Activated CD4-positive, alpha-beta T cell treated with anti-CD3 and anti-CD28 coated beads for 36 hours (primary cell): ENCODE measurements around the gene FAM170B. TPM values are rescaled to one million over a fixed set of nuclear protein-coding genes. Genes with fewer than 3 reads are reported as not detected.

Experiments
- ATAC-seq: fragments of 200-7000 bp; cut with Tn5 transposase; one replicate; pipeline ENCODE4 v1.10.0; 2021; ENCODE audit warnings: mild to moderate bottlenecking, moderate library complexity
- CTCF ChIA-PET: fragments of 350-600 bp; sonication (Branson Sonifier 250); formaldehyde crosslinking; loops from one replicate; lab custom pipeline; 2021; ENCODE audit warnings: antibody characterized with exemption; lab: Charles Lee
- POLR2A ChIA-PET: fragments of 350-600 bp; sonication (Branson Sonifier 250); formaldehyde crosslinking; loops from one replicate; lab custom pipeline; 2021; ENCODE audit warnings: antibody characterized with exemption, inconsistent platforms; lab: Charles Lee
- DNase-seq: peaks from one replicate; pipeline ENCODE4 v3.0.0-alpha.2; 2020
- H3K27ac Mint-ChIP-seq: one replicate; pipeline ENCODE4 v1.8.0; 2021; ENCODE audit warnings: mixed read lengths
- H3K27me3 Mint-ChIP-seq: one replicate; pipeline ENCODE4 v1.8.0; 2021; ENCODE audit warnings: mixed read lengths
- H3K36me3 Mint-ChIP-seq: one replicate; pipeline ENCODE4 v1.8.0; 2021; ENCODE audit warnings: low read depth, mixed read lengths
- H3K4me1 Mint-ChIP-seq: one replicate; pipeline ENCODE4 v1.8.0; 2021; ENCODE audit warnings: mixed read lengths
- H3K4me3 Mint-ChIP-seq: one replicate; pipeline ENCODE4 v1.8.0; 2021; ENCODE audit warnings: mild to moderate bottlenecking, moderate library complexity, mixed read lengths
- H3K9me3 Mint-ChIP-seq: one replicate; pipeline ENCODE4 v1.8.0; 2021; ENCODE audit warnings: low read depth, mixed read lengths
- intact Hi-C, 2 experiments: fragments of 100-400 bp; cut with DNase I in 1 of 2; cut with micrococcal nuclease in 1 of 2; formaldehyde crosslinking; loops; one replicate each; pipeline versions ENCODE4 v1.14.2 to v1.15.1; 2022 to 2024; cut with DNase I, micrococcal nuclease
- total RNA-seq, 2 experiments: library from RNA; stranded (reverse); gene quantifications; one replicate each; pipeline ENCODE4 v1.2.3, GENCODE V29; 2021

The FAM170B gene
- total RNA-seq, 2 experiments from 2014 or later = not detected

DNA sequence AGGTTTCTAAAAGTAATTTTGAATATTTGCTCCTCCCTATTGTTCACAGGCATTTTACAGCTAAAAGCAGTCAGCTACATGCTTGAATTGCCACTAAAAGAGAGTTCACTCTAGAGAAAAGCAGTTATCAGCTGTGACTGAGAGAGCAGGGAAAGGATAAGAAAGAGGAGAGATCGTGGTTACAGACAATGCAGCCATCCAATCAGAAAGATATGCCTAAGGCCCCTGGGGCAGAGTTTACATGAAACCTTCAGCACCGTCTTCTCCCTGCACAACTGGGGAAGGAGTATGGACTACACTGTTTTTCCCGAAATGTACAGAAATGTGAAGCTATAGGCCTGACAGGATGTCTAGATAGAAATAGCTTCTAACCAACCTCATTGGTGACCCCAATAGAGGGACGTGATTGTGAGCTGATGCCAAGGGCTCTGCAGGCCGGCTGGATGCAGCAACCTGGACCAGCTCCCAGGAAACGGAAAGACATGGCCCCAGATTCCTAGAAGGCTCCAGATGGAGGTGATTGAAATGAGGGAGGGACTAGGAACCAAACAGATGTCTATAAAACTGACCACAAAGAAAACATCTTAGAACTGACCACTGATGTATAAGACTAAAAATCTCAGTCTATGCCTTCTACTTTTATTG is 15.3 kb downstream of the FAM170B start:
- H3K36me3 Mint-ChIP-seq = no peaks in the 10 kb centered on the region
- no peaks in the 10 kb centered on the region for H3K9me3 Mint-ChIP-seq
- peaks cover 2% of the 10 kb centered on the region for H3K4me1 Mint-ChIP-seq
- H3K27ac Mint-ChIP-seq = no peak overlapping the region
- ChIA-PET POLR2A (no interaction called here), CTCF (interaction anchor here (1.4 kb wide), 1 partner anchor 107 kb away, joined by 3 read pairs; no protein-coding TSS in a partner anchor)
- DNase-seq (no peak), ATAC-seq (no peak)
- intact Hi-C loops = loop anchor here in 1 of 2 experiments (5.0 to 10.0 kb wide), 2 partner anchors 136 to 564 kb away; no protein-coding TSS in a partner anchor
- H3K27me3 Mint-ChIP-seq = peaks cover 11% of the 10 kb centered on the region
- H3K4me3 Mint-ChIP-seq = no peak overlapping the region

- no peaks in the 10 kb centered on the region for H3K36me3 Mint-ChIP-seq
- POLR2A ChIA-PET = no interaction called here
Measured at GRCh38 chr10:49117376-49118070, 16.3 kb downstream of the FAM170B start.

DNA sequence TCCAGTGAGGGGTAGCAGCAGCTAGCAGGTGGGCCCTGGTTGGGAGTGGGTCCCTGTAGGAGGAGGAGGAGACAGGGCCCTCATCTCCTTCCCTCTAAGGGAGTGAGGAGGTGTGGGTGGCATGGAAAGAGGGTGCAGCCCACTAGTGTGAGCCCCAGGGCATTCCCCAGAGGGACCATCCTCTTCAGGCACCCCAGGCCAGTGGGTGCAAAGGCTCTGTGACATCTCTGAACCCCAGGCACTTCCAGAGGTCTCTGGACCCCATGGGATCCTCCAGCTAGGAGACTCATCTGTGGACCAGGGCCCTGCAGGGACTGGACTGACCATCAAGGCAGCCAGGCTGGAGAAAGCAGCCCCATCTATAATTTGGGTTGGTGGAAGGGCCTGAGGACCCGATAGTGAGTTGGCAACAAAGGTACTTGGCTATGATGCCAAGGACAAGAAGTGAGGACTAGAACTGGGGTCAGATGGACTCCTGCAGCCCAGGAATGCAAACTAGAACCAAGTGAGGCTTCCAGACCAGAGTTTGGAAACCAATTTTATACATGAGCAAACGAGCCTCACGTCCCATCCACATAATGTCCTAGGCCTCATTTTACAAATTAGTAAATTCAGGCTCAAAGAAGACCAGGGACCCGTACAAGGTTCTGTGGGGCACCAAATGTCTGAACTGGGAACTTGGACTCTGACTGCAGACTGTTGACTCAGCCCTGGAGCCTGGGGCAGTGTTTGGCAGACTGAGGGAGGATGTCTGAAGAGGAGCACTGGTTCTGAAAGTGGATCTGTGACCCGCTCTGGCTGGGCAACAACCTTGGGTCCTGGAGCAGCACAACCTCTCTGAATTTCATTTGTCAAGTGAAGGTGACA is 17.1 kb downstream of the FAM170B start:
- intact Hi-C loops = loop anchor here in 1 of 2 experiments (5.0 to 10.0 kb wide), 2 partner anchors 134 to 562 kb away; no protein-coding TSS in a partner anchor
- Mint-ChIP-seq H3K27me3 (peaks cover 12% of the 10 kb centered on the region), H3K4me3 (no peak overlapping the region), H3K4me1 (peaks cover 2% of the 10 kb centered on the region), H3K36me3 (no peaks in the 10 kb centered on the region), H3K9me3 (no peaks in the 10 kb centered on the region), H3K27ac (no peak overlapping the region)
- DNase-seq = no peak
- no peak for ATAC-seq
- ChIA-PET POLR2A (no interaction called here), CTCF (interaction anchor here (1.4 kb wide), 1 partner anchor 106 kb away, joined by 3 read pairs; no protein-coding TSS in a partner anchor)

More at GRCh38 chr10:49117376-49118070, 16.3 kb downstream of the FAM170B start:
- Mint-ChIP-seq H3K9me3 (no peaks in the 10 kb centered on the region), H3K4me3 (no peak overlapping the region), H3K4me1 (peaks cover 2% of the 10 kb centered on the region), H3K27me3 (peaks cover 14% of the 10 kb centered on the region), H3K27ac (no peak overlapping the region)
- CTCF ChIA-PET = interaction anchor here (1.4 kb wide), 1 partner anchor 106 kb away, joined by 3 read pairs; no protein-coding TSS in a partner anchor
- intact Hi-C loops = loop anchor here in 1 of 2 experiments (5.0 to 10.0 kb wide), 2 partner anchors 135 to 563 kb away; no protein-coding TSS in a partner anchor
- ATAC-seq (no peak), DNase-seq (no peak)

DNA sequence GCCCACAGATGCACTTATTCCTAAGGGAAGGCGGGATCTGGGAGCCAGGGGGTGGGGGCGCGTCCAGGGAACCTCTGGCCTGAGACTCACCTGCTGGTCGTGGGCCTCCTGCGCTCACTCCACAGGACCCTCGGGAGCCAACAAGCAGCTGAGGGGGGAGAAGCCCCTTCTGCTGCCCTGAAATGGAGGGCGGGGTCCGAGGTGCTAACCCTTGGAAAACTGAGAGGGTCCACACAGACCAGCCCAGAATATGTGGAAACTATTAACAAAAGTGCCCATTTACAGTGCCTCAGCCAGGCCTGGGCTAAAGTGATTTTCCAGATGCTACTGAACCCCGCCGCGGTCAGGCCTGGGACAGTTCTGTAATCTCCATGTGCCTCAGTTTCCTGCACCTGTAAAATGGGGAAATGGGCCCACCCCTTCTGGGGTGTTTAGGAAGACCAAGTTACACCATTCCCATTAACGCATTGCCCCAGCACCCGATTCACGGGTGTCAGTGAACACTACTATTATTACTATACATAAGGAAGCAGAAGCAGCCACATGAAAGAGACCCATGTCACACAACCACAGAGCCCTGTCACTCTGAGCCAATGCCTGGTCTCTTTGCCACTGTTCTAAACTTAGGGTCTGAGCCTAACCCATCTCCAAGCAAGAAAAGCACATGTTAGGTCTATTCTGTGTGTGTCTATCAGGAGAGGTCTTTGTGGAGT is 17.9 kb downstream of the FAM170B start:
- ATAC-seq = peak; percentile 49
- POLR2A ChIA-PET = no interaction called here
- Mint-ChIP-seq H3K9me3 (no peaks in the 10 kb centered on the region), H3K36me3 (no peaks in the 10 kb centered on the region), H3K4me3 (no peak overlapping the region), H3K27me3 (peaks cover 12% of the 10 kb centered on the region), H3K4me1 (peaks cover 2% of the 10 kb centered on the region), H3K27ac (no peak overlapping the region)
- CTCF ChIA-PET = no interaction called here
- intact Hi-C loops = loop anchor here in 1 of 2 experiments (5.0 to 10.0 kb wide), 2 partner anchors 134 to 561 kb away; no protein-coding TSS in a partner anchor
- no peak for DNase-seq

DNA sequence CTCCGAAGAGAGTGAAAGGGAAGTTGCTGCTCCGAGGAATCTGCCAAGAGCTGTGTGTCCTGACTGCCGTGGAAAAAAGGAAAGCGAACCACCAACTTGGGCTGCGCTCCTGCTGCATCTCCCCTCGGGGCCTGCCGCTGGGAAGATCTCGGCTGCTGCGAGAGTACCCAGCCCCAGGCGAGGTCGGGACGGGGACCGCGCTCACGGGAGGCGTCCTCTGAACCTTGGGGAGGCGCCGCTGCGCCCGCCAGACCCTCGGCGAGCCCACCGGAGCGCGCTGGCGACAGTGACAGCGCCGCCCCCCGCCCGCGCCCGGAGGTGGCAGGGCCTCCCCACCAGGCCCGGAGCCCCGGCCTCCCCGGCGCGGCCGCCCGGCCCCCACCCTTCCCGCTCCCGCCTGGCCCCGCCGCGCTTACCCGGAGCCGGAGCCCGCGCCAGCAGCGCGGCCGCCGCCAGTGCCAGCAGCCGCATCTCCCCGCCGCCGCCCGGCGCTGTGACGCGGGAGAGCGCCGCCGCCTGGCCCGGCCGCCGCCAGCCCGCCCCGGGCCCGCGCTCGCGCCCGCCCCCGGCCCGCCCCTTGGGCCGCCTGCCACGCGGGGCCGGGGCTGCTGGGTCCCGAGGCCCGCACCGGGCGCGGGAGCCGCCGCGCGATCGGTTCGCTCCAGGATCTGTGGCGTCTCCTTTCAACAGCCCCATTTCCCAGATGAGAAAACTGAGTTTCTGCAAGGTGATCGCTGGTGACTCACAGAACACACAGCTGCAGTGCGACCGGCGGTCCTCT is 18.6 kb downstream of the FAM170B start, which contains the start of gene VSTM4:
Gene VSTM4 (minus strand): TSS at position 508 of the 781 bp plus-strand sequence. CDS start 37 bp downstream, at position 471.
- peaks cover 2% of the 10 kb centered on the region for H3K4me1 Mint-ChIP-seq
- peak within 1 kb of the TSS; percentile 43 for H3K4me3 Mint-ChIP-seq
- intact Hi-C loops = loop anchor here in 1 of 2 experiments (5.0 to 10.0 kb wide), 2 partner anchors 133 to 560 kb away; no protein-coding TSS in a partner anchor
- ChIA-PET CTCF (no interaction called here), POLR2A (no interaction called here)
- H3K9me3 Mint-ChIP-seq = no peaks in the 10 kb centered on the region
- H3K27me3 Mint-ChIP-seq = peaks cover 12% of the 10 kb centered on the region
- H3K27ac Mint-ChIP-seq = peak within 1 kb of the TSS; percentile 51
- no peaks in the 10 kb centered on the region for H3K36me3 Mint-ChIP-seq
- ATAC-seq = peak; percentile 51
- peak; percentile 33 for DNase-seq

DNA sequence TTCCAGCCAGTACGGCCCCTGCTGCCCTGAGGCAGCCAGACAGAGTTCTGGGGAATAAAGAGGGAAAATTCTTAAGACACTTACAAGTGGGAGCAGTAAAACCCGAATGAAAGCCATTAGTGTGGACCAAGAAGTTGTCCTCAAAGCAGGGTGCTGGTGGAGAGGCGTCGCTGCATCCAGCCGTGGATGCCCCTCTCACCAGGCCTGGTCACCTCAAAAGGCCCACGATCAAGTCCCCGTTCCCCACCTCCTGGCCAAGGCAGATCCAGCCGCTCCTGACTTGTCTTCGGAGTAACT is 19.2 kb downstream of the FAM170B start:
- intact Hi-C loops = loop anchor here in 1 of 2 experiments (5.0 to 10.0 kb wide), 2 partner anchors 132 to 560 kb away; no protein-coding TSS in a partner anchor
- H3K27me3 Mint-ChIP-seq = peaks cover 12% of the 10 kb centered on the region
- ChIA-PET POLR2A (no interaction called here), CTCF (no interaction called here)
- H3K4me1 Mint-ChIP-seq = peaks cover 2% of the 10 kb centered on the region
- no peak for DNase-seq
- peak overlapping the region; percentile 51 for H3K27ac Mint-ChIP-seq
- H3K9me3 Mint-ChIP-seq = no peaks in the 10 kb centered on the region
- H3K4me3 Mint-ChIP-seq = peak overlapping the region; percentile 43
- no peaks in the 10 kb centered on the region for H3K36me3 Mint-ChIP-seq
- ATAC-seq = no peak

DNA sequence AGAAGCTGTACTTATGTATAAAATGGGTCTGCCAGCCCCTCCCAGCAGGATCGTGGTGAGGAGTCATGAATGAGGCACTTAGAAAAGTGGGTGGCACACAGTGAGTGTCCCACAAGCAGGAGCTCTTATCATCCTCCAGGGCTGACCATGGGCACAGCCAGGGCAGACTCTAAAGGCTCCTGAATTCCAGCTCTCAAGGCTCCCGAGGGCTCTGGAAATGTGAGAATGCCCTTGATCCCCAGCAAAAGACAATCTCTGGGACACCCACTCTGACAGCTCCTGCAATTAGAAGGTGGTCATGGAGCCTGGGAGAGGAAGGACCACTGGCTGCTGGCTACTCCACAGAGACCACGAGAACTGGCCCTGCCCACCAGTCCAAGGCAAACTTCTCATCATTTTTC is 20.1 kb downstream of the FAM170B start:
- Mint-ChIP-seq H3K4me1 (peaks cover 2% of the 10 kb centered on the region), H3K9me3 (no peaks in the 10 kb centered on the region), H3K36me3 (no peaks in the 10 kb centered on the region), H3K27ac (no peak overlapping the region), H3K27me3 (peaks cover 12% of the 10 kb centered on the region), H3K4me3 (no peak overlapping the region)
- intact Hi-C loops = loop anchor here in 1 of 2 experiments (10.0 kb wide), 1 partner anchor 559 kb away; no protein-coding TSS in a partner anchor
- no peak for ATAC-seq
- no peak for DNase-seq
- ChIA-PET CTCF (no interaction called here), POLR2A (no interaction called here)

DNA sequence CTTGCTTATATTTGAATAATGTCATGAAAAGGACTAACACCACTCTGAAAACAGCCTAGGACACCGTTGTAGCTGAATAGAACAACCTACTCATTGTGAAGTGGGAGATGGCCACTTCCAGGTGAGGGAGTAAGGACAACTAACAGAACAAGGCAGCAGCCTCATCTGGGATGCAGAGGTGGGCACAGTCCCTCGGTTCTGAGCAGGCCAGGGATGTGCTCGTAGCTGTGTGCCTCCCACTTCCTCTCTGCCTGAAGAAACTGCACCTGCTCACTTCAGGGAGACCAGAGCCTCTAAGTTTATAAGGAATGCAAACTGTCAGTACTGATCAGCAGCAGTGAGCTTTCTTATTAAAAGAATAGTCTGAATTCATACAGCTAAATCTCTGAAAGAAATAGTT is 21.0 kb downstream of the FAM170B start:
- peaks cover 12% of the 10 kb centered on the region for H3K27me3 Mint-ChIP-seq

GRCh38 chr10:49112098-49112497 is 21.7 kb downstream of the FAM170B start:
- H3K27me3 Mint-ChIP-seq = peaks cover 12% of the 10 kb centered on the region
- peaks cover 2% of the 10 kb centered on the region for H3K4me1 Mint-ChIP-seq
- intact Hi-C loops = loop anchor here in 1 of 2 experiments (10.0 kb wide), 1 partner anchor 557 kb away; no protein-coding TSS in a partner anchor
- no peak overlapping the region for H3K4me3 Mint-ChIP-seq
- H3K9me3 Mint-ChIP-seq = no peaks in the 10 kb centered on the region
- DNase-seq (no peak), ATAC-seq (no peak)
- H3K27ac Mint-ChIP-seq = no peak overlapping the region
- H3K36me3 Mint-ChIP-seq = no peaks in the 10 kb centered on the region
- ChIA-PET POLR2A (no interaction called here), CTCF (no interaction called here)

More for the DNA sequence above, 21.0 kb downstream of the FAM170B start:
- Mint-ChIP-seq H3K4me1 (peaks cover 2% of the 10 kb centered on the region), H3K4me3 (no peak overlapping the region), H3K9me3 (no peaks in the 10 kb centered on the region), H3K36me3 (no peaks in the 10 kb centered on the region), H3K27ac (no peak overlapping the region)
- intact Hi-C loops = loop anchor here in 1 of 2 experiments (10.0 kb wide), 1 partner anchor 558 kb away; no protein-coding TSS in a partner anchor
- no peak for DNase-seq
- ATAC-seq = no peak
- ChIA-PET POLR2A (no interaction called here), CTCF (no interaction called here)

DNA sequence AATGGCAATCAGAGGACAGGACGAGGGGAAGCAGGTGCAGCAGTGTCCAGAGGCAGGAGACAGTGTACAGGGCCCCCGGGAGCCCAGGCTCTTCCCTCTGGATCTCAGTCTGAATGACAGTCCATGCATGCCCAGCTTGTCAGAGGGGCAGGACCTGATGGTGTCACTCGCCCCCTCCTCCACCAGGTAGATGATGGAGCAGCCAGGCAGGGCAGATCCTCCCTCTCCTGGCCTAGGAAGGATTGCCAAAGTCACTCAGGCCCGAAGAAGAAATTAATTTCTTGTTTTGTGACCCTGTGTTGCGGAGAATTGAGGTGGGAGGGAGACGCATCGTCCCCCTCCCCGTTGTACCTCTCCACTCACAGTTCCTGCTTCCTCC is 22.5 kb downstream of the FAM170B start:
- Mint-ChIP-seq H3K36me3 (no peaks in the 10 kb centered on the region), H3K4me1 (peaks cover 2% of the 10 kb centered on the region), H3K4me3 (no peak overlapping the region), H3K9me3 (no peaks in the 10 kb centered on the region), H3K27ac (no peak overlapping the region), H3K27me3 (peaks cover 11% of the 10 kb centered on the region)
- no peak for ATAC-seq
- no peak for DNase-seq
- CTCF ChIA-PET = no interaction called here
- POLR2A ChIA-PET = interaction anchor here (0.6 kb wide), 1 partner anchor 697 kb away, joined by 3 read pairs; no protein-coding TSS in a partner anchor
- intact Hi-C loops = loop anchor here in 1 of 2 experiments (10.0 kb wide), 1 partner anchor 557 kb away; no protein-coding TSS in a partner anchor
